Breast epithelium (tissue), 4 donors: ENCODE data around the gene NUB1. TPM values are rescaled to one million over a fixed set of nuclear protein-coding genes. Genes with fewer than 3 reads are reported as not detected.

Source experiments
- DNase-seq, 2 donors: peaks; one replicate each; pipeline ENCODE4 v3.0.0-alpha.2; 2019; ENCODE audit warnings: low spot score in 2 of 2
- H3K27ac ChIP-seq, 2 donors: fragments of 200-600 bp; sonication (generic) in 1 of 2; one replicate each; pipeline ENCODE4 v1.5.1; 2016 to 2019; ENCODE audit warnings: mild to moderate bottlenecking in 1 of 2
- H3K27me3 ChIP-seq, 2 donors: fragments of 200-600 bp; sonication (generic) in 1 of 2; one replicate each; pipeline versions ENCODE4 v1.5.1 to v1.6.0; 2017 to 2019; ENCODE audit warnings: control low read depth in 1 of 2, mild to moderate bottlenecking in 1 of 2
- H3K36me3 ChIP-seq: fragments of 200-600 bp; one replicate; pipeline ENCODE4 v1.5.1; 2019
- H3K4me1 ChIP-seq, 2 donors: fragments of 200-600 bp; sonication (generic); one replicate each; pipeline ENCODE4 v1.5.1; 2016 to 2019; ENCODE audit warnings: control low read depth in 1 of 2
- H3K4me3 ChIP-seq, 3 donors: fragments of 200-600 bp; sonication (generic); 1 replicate in 2 of 3; 2 replicates in 1 of 3; pipeline ENCODE4 v1.5.1; 2016 to 2019; ENCODE audit warnings: mild to moderate bottlenecking in 3 of 3, moderate library complexity in 2 of 3
- H3K9me3 ChIP-seq, 2 donors: fragments of 200-600 bp; sonication (generic) in 1 of 2; one replicate each; pipeline ENCODE4 v1.5.1; 2016 to 2019; ENCODE audit warnings: control low read depth in 1 of 2
- POLR2A ChIP-seq: fragments of 450-650 bp; IDR thresholded peaks from one replicate; pipeline ENCODE4 v1.6.1; 2016; ENCODE audit warnings: antibody characterized with exemption, mild to moderate bottlenecking, moderate library complexity
- POLR2AphosphoS5 ChIP-seq, 3 donors: sonication (generic); formaldehyde crosslinking; IDR thresholded peaks; one replicate each; pipeline ENCODE4 v1.6.1; 2017; ENCODE audit warnings: antibody characterized with exemption in 3 of 3
- intact Hi-C: fragments of 100-400 bp; cut with DNase I; formaldehyde crosslinking; loops from one replicate; pipeline ENCODE4 v1.15.1; 2023; ENCODE audit warnings: low total_unique reads
- total RNA-seq, 3 donors: library from RNA; depleted of rRNA; stranded (reverse); fragments of >200 nt; gene quantifications; one replicate each; pipeline ENCODE4 v1.1.0, GENCODE V29; 2016
- TF ChIP-seq, protein P1 (sequence below), 3 donors: fragments of 450-650 bp; IDR thresholded peaks; one replicate each; pipeline ENCODE4 v1.5.1; 2016 to 2017; ENCODE audit warnings: antibody characterized with exemption in 3 of 3, mild to moderate bottlenecking in 3 of 3, moderate library complexity in 3 of 3

The NUB1 gene
- total RNA-seq, 3 donors from 2014 or later, result 61.9 to 71.7 (median 62.7) TPM

DNA sequence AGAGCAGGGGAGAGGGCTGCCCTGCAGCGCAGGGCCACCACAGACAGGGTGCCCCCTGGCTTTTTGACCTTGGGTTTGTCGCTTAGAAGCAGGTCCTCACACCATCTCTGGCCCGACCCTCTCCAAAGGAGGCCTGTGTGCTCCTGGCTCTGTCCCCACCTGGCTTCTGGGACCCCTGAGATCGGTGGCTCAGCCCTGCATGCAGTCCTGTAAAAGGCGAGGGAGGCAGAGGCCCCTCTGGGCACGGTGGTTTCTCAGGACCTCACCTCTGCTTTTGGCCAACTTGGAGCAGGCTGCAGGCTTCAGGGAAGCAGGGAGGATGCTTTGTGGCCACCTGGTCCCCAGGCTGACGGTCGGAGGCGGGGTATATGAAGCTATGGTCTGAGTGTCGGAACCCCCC is 46.8 kb downstream of the NUB1 start:
- intact Hi-C loops, result no loop called here
- Histone ChIP-seq H3K27me3 (no peaks in the 10 kb centered on the region), H3K36me3 (no peaks in the 10 kb centered on the region), H3K4me3 (no peak overlapping the region), H3K9me3 (no peaks in the 10 kb centered on the region), H3K4me1 (peaks cover 0 to 15% of the 10 kb centered on the region in 2 donors), H3K27ac (no peak overlapping the region)
- TF ChIP-seq POLR2A, result no peak
- TF ChIP-seq, protein P1, sequence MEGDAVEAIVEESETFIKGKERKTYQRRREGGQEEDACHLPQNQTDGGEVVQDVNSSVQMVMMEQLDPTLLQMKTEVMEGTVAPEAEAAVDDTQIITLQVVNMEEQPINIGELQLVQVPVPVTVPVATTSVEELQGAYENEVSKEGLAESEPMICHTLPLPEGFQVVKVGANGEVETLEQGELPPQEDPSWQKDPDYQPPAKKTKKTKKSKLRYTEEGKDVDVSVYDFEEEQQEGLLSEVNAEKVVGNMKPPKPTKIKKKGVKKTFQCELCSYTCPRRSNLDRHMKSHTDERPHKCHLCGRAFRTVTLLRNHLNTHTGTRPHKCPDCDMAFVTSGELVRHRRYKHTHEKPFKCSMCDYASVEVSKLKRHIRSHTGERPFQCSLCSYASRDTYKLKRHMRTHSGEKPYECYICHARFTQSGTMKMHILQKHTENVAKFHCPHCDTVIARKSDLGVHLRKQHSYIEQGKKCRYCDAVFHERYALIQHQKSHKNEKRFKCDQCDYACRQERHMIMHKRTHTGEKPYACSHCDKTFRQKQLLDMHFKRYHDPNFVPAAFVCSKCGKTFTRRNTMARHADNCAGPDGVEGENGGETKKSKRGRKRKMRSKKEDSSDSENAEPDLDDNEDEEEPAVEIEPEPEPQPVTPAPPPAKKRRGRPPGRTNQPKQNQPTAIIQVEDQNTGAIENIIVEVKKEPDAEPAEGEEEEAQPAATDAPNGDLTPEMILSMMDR (IDR thresholded peaks at IDR 0.05), result no peak
- no peak for TF ChIP-seq POLR2AphosphoS5 (IDR thresholded peaks at IDR 0.05)
- no peak for DNase-seq

DNA sequence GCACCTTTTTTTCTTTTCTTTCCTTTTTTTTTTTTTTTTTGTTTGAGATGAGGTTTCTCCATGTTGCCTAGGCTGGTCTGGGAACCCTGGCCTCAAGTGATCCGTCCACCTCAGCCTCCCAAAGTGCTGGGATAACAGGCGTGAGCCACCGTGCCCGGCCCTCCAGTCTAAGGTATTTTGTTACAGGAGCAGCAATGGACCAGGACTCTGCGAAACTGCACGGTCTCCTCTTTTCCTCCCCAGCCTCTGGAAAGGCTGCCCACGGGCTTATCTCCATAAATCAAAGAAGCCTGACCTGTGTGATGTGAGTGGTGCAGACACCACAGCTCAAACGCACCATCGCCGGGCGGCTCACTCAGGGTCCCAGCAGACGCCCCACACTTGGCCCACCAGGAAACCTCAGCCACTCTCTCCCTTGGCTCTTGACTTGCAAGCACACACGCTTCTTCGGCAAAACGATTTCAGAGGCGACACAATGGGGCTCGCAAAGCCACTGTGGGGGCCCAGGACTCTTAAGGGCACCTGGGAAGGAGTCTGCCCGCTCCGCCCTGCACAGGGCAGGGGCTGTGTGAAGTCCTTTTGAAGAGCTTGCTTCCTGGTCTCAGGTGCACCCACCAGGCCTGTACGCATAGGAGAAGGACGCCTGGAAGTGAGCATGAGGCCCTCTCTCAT is 47.6 kb downstream of the NUB1 start:
- no peaks in the 10 kb centered on the region for H3K9me3 ChIP-seq
- no peak for TF ChIP-seq POLR2AphosphoS5 (IDR thresholded peaks at IDR 0.05)
- TF ChIP-seq, protein P1 (IDR thresholded peaks at IDR 0.05), result no peak
- no peak for TF ChIP-seq POLR2A
- intact Hi-C loops, result no loop called here
- H3K36me3 ChIP-seq, result no peaks in the 10 kb centered on the region
- no peak overlapping the region for H3K27ac ChIP-seq
- peaks cover 0 to 15% of the 10 kb centered on the region in 2 donors for H3K4me1 ChIP-seq
- H3K27me3 ChIP-seq, result no peaks in the 10 kb centered on the region
- DNase-seq, result no peak
- no peak overlapping the region for H3K4me3 ChIP-seq

DNA sequence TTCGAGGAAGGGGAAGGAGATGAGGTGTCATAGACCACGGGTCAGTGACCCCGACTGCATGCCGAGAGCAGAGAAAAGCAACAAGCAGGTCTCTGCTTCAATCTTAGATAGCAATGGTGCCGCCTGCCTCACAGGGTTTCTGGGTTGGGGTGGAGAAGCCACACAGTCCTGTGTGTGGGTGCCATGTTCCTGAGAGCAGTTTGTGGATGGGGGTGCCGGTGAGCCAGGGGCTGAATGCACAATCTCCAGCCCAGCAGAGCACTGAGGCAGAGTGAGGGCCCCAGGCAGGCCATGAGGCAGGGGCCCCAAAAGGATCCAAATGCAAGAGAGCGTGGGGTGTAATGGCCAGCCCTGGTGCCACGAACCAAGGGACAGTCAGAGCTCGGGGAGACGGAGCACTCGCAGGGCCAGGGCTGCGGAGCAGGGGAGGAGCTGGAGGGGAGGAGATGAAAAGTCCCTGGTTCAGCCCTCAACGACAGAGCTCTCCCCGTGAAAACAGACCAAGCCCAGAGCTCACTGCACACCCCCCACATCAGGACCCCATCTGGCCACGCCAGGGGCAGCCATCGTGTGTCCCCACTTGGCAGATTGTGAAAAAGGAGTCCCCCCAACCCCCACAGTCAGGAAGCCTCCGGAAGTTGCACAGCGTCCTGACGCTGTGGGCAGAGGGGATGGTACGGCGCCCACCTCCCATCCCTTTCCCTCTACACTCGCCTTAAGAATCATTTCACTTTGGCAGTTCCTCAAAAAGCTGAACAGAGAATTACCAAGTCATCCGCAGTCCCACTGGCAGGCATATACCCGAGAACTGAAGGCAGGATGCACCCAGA is 48.4 kb downstream of the NUB1 start:
- Histone ChIP-seq H3K4me1 (peaks cover 0 to 15% of the 10 kb centered on the region in 2 donors), H3K4me3 (no peak overlapping the region), H3K27me3 (no peaks in the 10 kb centered on the region), H3K9me3 (no peaks in the 10 kb centered on the region), H3K36me3 (no peaks in the 10 kb centered on the region), H3K27ac (no peak overlapping the region)
- intact Hi-C loops, result no loop called here
- DNase-seq, result no peak
- no peak for TF ChIP-seq POLR2A
- TF ChIP-seq, protein P1 (IDR thresholded peaks at IDR 0.05), result no peak
- TF ChIP-seq POLR2AphosphoS5 (IDR thresholded peaks at IDR 0.05), result no peak

DNA sequence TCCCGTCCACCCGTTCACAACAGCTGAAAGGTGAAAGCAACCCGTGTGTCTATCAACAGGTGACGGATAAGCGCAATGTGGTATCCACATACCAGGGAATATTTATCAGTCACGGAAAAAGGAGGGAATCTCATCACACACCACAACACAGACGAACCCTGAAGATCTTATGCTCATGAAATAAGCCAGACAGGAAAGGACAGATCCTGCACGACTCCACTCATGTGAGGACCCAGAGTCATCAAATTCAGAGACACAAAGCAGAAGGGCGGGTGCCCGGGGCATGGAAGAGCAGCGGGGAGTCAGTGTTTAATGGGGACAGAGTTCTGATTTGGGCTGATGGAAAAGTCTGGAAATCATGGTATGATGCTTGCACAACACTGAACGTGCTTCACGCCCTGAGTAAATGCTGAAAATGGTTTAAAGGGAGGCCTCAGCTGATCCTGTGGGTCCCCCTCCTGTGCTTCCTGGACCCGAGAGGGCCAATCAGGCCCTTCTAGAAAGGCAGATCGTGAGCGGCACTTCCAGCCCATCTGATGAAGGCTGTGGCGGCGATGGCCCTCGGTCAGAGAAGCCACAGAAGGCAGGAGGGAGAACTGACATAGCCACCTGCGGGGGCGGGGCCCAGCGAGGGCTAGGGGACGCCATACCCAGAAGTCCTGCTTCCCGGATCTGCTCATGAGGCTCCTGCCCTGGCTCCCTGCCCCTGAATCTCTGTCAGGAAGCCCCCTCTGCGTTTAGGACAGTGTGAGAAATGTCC is 49.2 kb downstream of the NUB1 start:
- H3K27me3 ChIP-seq, result no peaks in the 10 kb centered on the region
- no peak for DNase-seq
- H3K4me3 ChIP-seq, result no peak overlapping the region
- H3K36me3 ChIP-seq, result no peaks in the 10 kb centered on the region
- H3K9me3 ChIP-seq, result no peaks in the 10 kb centered on the region
- H3K4me1 ChIP-seq, result peaks cover 0 to 15% of the 10 kb centered on the region in 2 donors
- no peak overlapping the region for H3K27ac ChIP-seq
- TF ChIP-seq, protein P1 (IDR thresholded peaks at IDR 0.05), result no peak
- no peak for TF ChIP-seq POLR2AphosphoS5 (IDR thresholded peaks at IDR 0.05)
- TF ChIP-seq POLR2A, result no peak
- intact Hi-C loops, result no loop called here
